PC-9 (cell line): ENCODE data around the gene IL32. TPM values are rescaled to one million over a fixed set of nuclear protein-coding genes. Genes with fewer than 3 reads are reported as not detected.
A peak's percentile ranks its signal among the peaks of the same experiment; 100 is the strongest.

ENCODE experiments used
- Bru-seq: library from RNA; stranded (reverse); fragments of 400-500 nt; gene quantifications from one replicate; lab custom pipeline; 2021; lab: Mats Ljungman, UMichigan
- BruChase-seq, 2 experiments: library from RNA; stranded (reverse); fragments of 400-500 nt; gene quantifications; one replicate each; lab custom pipeline; 2021; lab: Mats Ljungman, UMichigan
- BruUV-seq: library from RNA; stranded (reverse); fragments of 400-500 nt; replicated peaks from 2 replicates; lab custom pipeline; 2021; lab: Mats Ljungman, UMichigan
- CTCF ChIA-PET: fragments of 300-600 bp; sonication (Branson Sonifier 250); formaldehyde crosslinking; loops from one replicate; lab custom pipeline; 2022; ENCODE audit warnings: antibody characterized with exemption; lab: Charles Lee
- POLR2A ChIA-PET: fragments of 300-600 bp; sonication (Branson Sonifier 250); formaldehyde crosslinking; loops from one replicate; lab custom pipeline; 2022; ENCODE audit warnings: antibody characterized with exemption; ENCODE audit not compliant: unreplicated experiment; lab: Charles Lee
- DNase-seq, 2 experiments: peaks; one replicate each; pipeline versions ENCODE4 v3.0.0 to v3.0.0-alpha.2; 2015 to 2022; ENCODE audit warnings: mixed read lengths in 1 of 2
- H2AFZ ChIP-seq: fragments of 200-600 bp; sonication (generic); 2 replicates; pipeline ENCODE4 v1.8.1; 2017; ENCODE audit warnings: antibody characterized with exemption
- H3F3A ChIP-seq: fragments of 200-600 bp; sonication (generic); 2 replicates; pipeline ENCODE4 v1.8.1; 2017; ENCODE audit warnings: antibody characterized with exemption, mild to moderate bottlenecking, low read depth; ENCODE audit not compliant: insufficient read depth
- H3K27ac ChIP-seq: fragments of 200-600 bp; sonication (generic); 2 replicates; pipeline ENCODE4 v1.6.1; 2016; ENCODE audit warnings: mixed run types
- H3K27me3 ChIP-seq: fragments of 200-600 bp; sonication (generic); 2 replicates; pipeline ENCODE4 v1.6.1; 2016; ENCODE audit warnings: low read depth, mixed run types; ENCODE audit not compliant: insufficient read depth
- H3K36me3 ChIP-seq: fragments of 200-600 bp; sonication (generic); 2 replicates; pipeline ENCODE4 v1.6.1; 2016; ENCODE audit warnings: low read depth, mixed run types
- H3K4me1 ChIP-seq: fragments of 200-600 bp; sonication (generic); replicated peaks from 2 replicates; pipeline ENCODE4 v1.6.1; 2016; ENCODE audit warnings: mixed run types; ENCODE audit not compliant: insufficient read depth
- H3K4me2 ChIP-seq: fragments of 200-600 bp; sonication (generic); 2 replicates; pipeline ENCODE4 v1.6.1; 2017; ENCODE audit warnings: mixed run types
- H3K4me3 ChIP-seq: fragments of 200-600 bp; sonication (generic); 2 replicates; pipeline ENCODE4 v1.6.1; 2016; ENCODE audit warnings: mixed run types
- H3K79me2 ChIP-seq: fragments of 200-600 bp; sonication (generic); 2 replicates; pipeline ENCODE4 v1.6.1; 2017; ENCODE audit warnings: low read depth, mixed run types
- H3K9me2 ChIP-seq: fragments of 200-600 bp; sonication (generic); 2 replicates; pipeline ENCODE4 v1.8.1; 2017; ENCODE audit warnings: mild to moderate bottlenecking; ENCODE audit not compliant: insufficient read depth
- H3K9me3 ChIP-seq: fragments of 200-600 bp; sonication (generic); 2 replicates; pipeline ENCODE4 v1.8.1; 2016; ENCODE audit warnings: low read depth; ENCODE audit not compliant: insufficient read depth
- H4K20me1 ChIP-seq: fragments of 200-600 bp; sonication (generic); 2 replicates; pipeline ENCODE4 v1.8.1; 2017; ENCODE audit not compliant: insufficient read depth
- EZH2 ChIP-seq: fragments of 200-600 bp; sonication (generic); IDR thresholded peaks from 2 replicates; pipeline ENCODE4 v1.8.0; 2017; ENCODE audit warnings: antibody characterized with exemption, low read depth
- intact Hi-C: fragments of 100-400 bp; cut with micrococcal nuclease; formaldehyde crosslinking; loops from one replicate; pipeline ENCODE4 v1.10.0; 2022; ENCODE audit not compliant: unreplicated experiment
- long read RNA-seq: library from polyadenylated mRNA; stranded (forward); transcript quantifications from one replicate; pipeline ENCODE4 v2.0.0, GENCODE V29; 2022
- total RNA-seq: library from RNA; stranded (reverse); gene quantifications from 2 replicates; pipeline ENCODE4 v1.2.3, GENCODE V29; 2021
- TF ChIP-seq, protein P1 (sequence below): fragments of 200-600 bp; sonication (generic); conservative IDR thresholded peaks from 2 replicates; pipeline ENCODE4 v1.6.1; 2017; ENCODE audit warnings: mixed run types, antibody characterized with exemption, mild to moderate bottlenecking, moderate library complexity

The IL32 gene, protein sequence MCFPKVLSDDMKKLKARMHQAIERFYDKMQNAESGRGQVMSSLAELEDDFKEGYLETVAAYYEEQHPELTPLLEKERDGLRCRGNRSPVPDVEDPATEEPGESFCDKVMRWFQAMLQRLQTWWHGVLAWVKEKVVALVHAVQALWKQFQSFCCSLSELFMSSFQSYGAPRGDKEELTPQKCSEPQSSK
- 1.5 and 2.2 TPM in 2 replicates for total RNA-seq
- Bru-seq, nascent RNA = percentile 15 among the genes with signal in this experiment
- percentile 32 among the genes with signal in this experiment for BruChase-seq, experiment 1, labeled RNA remaining after a 2-hour chase
- BruChase-seq, experiment 2, labeled RNA remaining after a 6-hour chase = percentile 26 among the genes with signal in this experiment
- long read RNA-seq, partial matches to known transcripts = 1 of 3 reads
- long read RNA-seq, other reads (novel, unspliced or antisense) = 0 of 3 reads

- Histone ChIP-seq H3K9me2 (no peaks in the 10 kb centered on the region), H3K4me2 (no peak within 1 kb of the TSS), H2AFZ (no peak within 1 kb of the TSS), H3K27ac (no peak within 1 kb of the TSS), H3K4me1 (peaks cover 12% of the 10 kb centered on the region), H3F3A (no peaks in the 10 kb centered on the region), H3K9me3 (no peaks in the 10 kb centered on the region), H4K20me1 (no peaks in the 10 kb centered on the region), H3K4me3 (no peak within 1 kb of the TSS), H3K27me3 (no peaks in the 10 kb centered on the region), H3K79me2 (no peaks in the 10 kb centered on the region), H3K36me3 (no peaks in the 10 kb centered on the region)
- DNase-seq = no peak
- ChIA-PET POLR2A (no interaction called here), CTCF (no interaction called here)
- intact Hi-C loops = no loop called here
- TF ChIP-seq EZH2 = no peak
- TF ChIP-seq, protein P1, sequence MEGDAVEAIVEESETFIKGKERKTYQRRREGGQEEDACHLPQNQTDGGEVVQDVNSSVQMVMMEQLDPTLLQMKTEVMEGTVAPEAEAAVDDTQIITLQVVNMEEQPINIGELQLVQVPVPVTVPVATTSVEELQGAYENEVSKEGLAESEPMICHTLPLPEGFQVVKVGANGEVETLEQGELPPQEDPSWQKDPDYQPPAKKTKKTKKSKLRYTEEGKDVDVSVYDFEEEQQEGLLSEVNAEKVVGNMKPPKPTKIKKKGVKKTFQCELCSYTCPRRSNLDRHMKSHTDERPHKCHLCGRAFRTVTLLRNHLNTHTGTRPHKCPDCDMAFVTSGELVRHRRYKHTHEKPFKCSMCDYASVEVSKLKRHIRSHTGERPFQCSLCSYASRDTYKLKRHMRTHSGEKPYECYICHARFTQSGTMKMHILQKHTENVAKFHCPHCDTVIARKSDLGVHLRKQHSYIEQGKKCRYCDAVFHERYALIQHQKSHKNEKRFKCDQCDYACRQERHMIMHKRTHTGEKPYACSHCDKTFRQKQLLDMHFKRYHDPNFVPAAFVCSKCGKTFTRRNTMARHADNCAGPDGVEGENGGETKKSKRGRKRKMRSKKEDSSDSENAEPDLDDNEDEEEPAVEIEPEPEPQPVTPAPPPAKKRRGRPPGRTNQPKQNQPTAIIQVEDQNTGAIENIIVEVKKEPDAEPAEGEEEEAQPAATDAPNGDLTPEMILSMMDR = no peak
- no TSS peak for BruUV-seq
These were observed at the start of gene IL32 for GRCh38 chr16:3065069-3065741. IL32 (plus strand) TSS chr16:3065640; CDS start chr16:3065812, 172 bp downstream.

DNA sequence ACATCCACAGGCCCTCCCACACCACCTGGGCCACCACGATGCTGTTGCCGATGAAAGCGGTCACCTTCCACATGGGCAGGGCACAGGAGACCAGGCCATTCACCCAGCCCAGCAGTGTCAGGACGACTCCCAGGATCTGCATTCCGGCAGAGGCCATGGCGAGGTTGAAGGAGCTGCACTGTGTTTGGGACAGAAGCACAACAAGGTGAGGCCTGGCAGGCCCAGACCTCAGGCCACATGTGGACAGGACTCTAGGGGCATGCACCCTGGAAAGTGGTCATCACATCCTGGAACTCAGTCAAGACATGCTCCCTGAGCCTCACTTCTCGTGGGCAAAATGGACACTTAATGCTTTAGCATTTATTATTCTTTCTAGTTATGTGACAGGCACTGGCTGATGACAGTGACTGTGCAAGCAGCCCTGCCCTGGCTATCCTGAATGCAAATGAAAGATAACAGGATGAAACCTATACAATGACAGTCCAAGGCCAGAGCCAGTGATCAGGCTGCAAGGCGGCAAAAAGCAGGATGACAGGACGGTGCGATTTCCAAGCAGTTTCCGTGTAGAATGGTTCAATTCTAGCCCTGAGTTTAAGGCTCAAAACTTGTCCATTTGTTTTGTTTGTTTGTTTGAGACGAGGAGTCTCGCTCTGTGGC is 49.4 kb upstream of the IL32 start:
- H3K27ac ChIP-seq = no peak overlapping the region
- no peak overlapping the region for H3K4me2 ChIP-seq
- DNase-seq = peak in 1 of 2 experiments; percentile 23
- H3F3A ChIP-seq = peaks cover 56% of the 10 kb centered on the region; the same call in 1 of the 2 replicates
- H3K36me3 ChIP-seq = no peaks in the 10 kb centered on the region
- 0 out of 2 replicates have a peak, but pooled peaks cover under 1% of the 10 kb centered on the region for H4K20me1 ChIP-seq
- no peak overlapping the region for H3K4me3 ChIP-seq
- peaks cover 43% of the 10 kb centered on the region for H3K4me1 ChIP-seq
- intact Hi-C loops = no loop called here
- CTCF ChIA-PET = no interaction called here
- no peaks in the 10 kb centered on the region for H3K9me3 ChIP-seq
- BruUV-seq = no TSS peak
- no peak overlapping the region for H2AFZ ChIP-seq
- no peaks in the 10 kb centered on the region for H3K9me2 ChIP-seq
- POLR2A ChIA-PET = no interaction called here
- peaks cover 12% of the 10 kb centered on the region for H3K79me2 ChIP-seq
- no peak for TF ChIP-seq EZH2
- TF ChIP-seq, protein P1 = no peak
- no peaks in the 10 kb centered on the region for H3K27me3 ChIP-seq

GRCh38 chr16:3017344-3017743 is 48.1 kb upstream of the IL32 start:
- CTCF ChIA-PET = no interaction called here
- no peak overlapping the region for H3K4me2 ChIP-seq
- H3K27ac ChIP-seq = no peak overlapping the region
- POLR2A ChIA-PET = no interaction called here
- H3K9me3 ChIP-seq = no peaks in the 10 kb centered on the region
- no peak for DNase-seq
- no TSS peak for BruUV-seq
- H4K20me1 ChIP-seq = peaks cover 6% of the 10 kb centered on the region; the same call in 1 of the 2 replicates
- intact Hi-C loops = no loop called here
- H3K79me2 ChIP-seq = peaks cover 24% of the 10 kb centered on the region
- H3K4me1 ChIP-seq = peaks cover 30% of the 10 kb centered on the region
- TF ChIP-seq EZH2 = no peak
- TF ChIP-seq, protein P1 = no peak
- H3F3A ChIP-seq = peaks cover 59% of the 10 kb centered on the region
- peaks cover 8% of the 10 kb centered on the region for H3K36me3 ChIP-seq
- H3K9me2 ChIP-seq = no peaks in the 10 kb centered on the region
- no peak overlapping the region for H3K4me3 ChIP-seq
- no peak overlapping the region for H2AFZ ChIP-seq
- H3K27me3 ChIP-seq = no peaks in the 10 kb centered on the region
